H1 (cell line): ENCODE data around the gene TCAIM. TPM values are rescaled to one million over a fixed set of nuclear protein-coding genes. Genes with fewer than 3 reads are reported as not detected.

Experiments used
- CTCF ChIA-PET: fragments of 300-600 bp; sonication (Branson Sonifier 250); formaldehyde crosslinking; loops from one replicate; lab custom pipeline; 2021; ENCODE audit not compliant: partially characterized antibody; lab: Charles Lee
- POLR2A ChIA-PET: fragments of 300-600 bp; sonication (Branson Sonifier 250); formaldehyde crosslinking; loops from one replicate; lab custom pipeline; 2021; ENCODE audit warnings: inconsistent platforms; ENCODE audit not compliant: partially characterized antibody; lab: Charles Lee
- DNase-seq, 2 experiments: peaks; one replicate each; pipeline versions ENCODE4 v3.0.0 to v3.0.0-alpha.2; 2010 to 2022; ENCODE audit warnings: low spot score in 2 of 2, low read depth in 1 of 2, mixed read lengths in 1 of 2
- FAIRE-seq: peaks from 2 replicates; lab custom pipeline; 2011; peaks lifted over from hg19 to GRCh38; lab: Jason Lieb, UNC
- H2AFZ ChIP-seq: 2 replicates; pipeline ENCODE4 v1.8.1; 2012; ENCODE audit warnings: low read length, inconsistent platforms
- H2AK5ac ChIP-seq: 2 replicates; pipeline ENCODE4 v1.6.1; 2013; ENCODE audit warnings: low read depth, low read length
- H2BK120ac ChIP-seq: replicated peaks from 2 replicates; pipeline ENCODE3; 2013; ENCODE audit warnings: low read depth, low read length, inconsistent platforms
- H2BK12ac ChIP-seq: 2 replicates; pipeline ENCODE4 v1.6.1; 2013; ENCODE audit warnings: low read depth, low read length
- H2BK15ac ChIP-seq: 2 replicates; pipeline ENCODE4 v1.6.1; 2013; ENCODE audit warnings: low read length
- H2BK20ac ChIP-seq: 2 replicates; pipeline ENCODE4 v1.6.1; 2013; ENCODE audit warnings: low read length
- H2BK5ac ChIP-seq: 2 replicates; pipeline ENCODE4 v1.6.1; 2013; ENCODE audit warnings: low read depth, low read length
- H3K14ac ChIP-seq: 2 replicates; pipeline ENCODE4 v1.6.1; 2013; ENCODE audit warnings: inconsistent platforms; ENCODE audit not compliant: insufficient read length
- H3K18ac ChIP-seq: 2 replicates; pipeline ENCODE4 v1.6.1; 2013; ENCODE audit warnings: low read length; ENCODE audit errors: extremely low read depth
- H3K23ac ChIP-seq: 2 replicates; pipeline ENCODE4 v1.6.1; 2013; ENCODE audit warnings: inconsistent platforms; ENCODE audit not compliant: insufficient read length
- H3K23me2 ChIP-seq: 2 replicates; pipeline ENCODE4 v1.6.1; 2013; ENCODE audit warnings: low read depth, low read length
- H3K27ac ChIP-seq: 2 replicates; pipeline ENCODE4 v1.6.1; 2011; ENCODE audit warnings: low read depth, low read length, inconsistent platforms
- H3K27me3 ChIP-seq, 4 experiments: replicated peaks in 1 of 4; 1 replicate in 1 of 4; 2 replicates in 3 of 4; pipeline versions ENCODE4 v1.6.1 to v1.8.1; 2011 to 2013; ENCODE audit warnings: low read length in 3 of 4, mild to moderate bottlenecking in 3 of 4, inconsistent platforms in 2 of 4, mixed read lengths in 2 of 4, moderate library complexity in 1 of 4; ENCODE audit not compliant: control insufficient read depth in 3 of 4, insufficient read depth in 3 of 4; ENCODE audit errors: extremely low read depth in 1 of 4
- H3K36me3 ChIP-seq, 4 experiments: 2 replicates each; pipeline versions ENCODE4 v1.6.1 to v1.8.1; 2011 to 2013; ENCODE audit warnings: mild to moderate bottlenecking in 4 of 4, low read length in 3 of 4, moderate library complexity in 2 of 4, control low read depth in 1 of 4, inconsistent platforms in 1 of 4; ENCODE audit not compliant: insufficient read depth in 4 of 4, control insufficient read depth in 2 of 4
- H3K4ac ChIP-seq: replicated peaks from 2 replicates; pipeline ENCODE3; 2013; ENCODE audit warnings: low read length, low read depth, mixed read lengths, inconsistent platforms; ENCODE audit not compliant: insufficient read length
- H3K4me1 ChIP-seq, 4 experiments: replicated peaks in 1 of 4; 1 replicate in 1 of 4; 2 replicates in 3 of 4; pipeline versions ENCODE4 v1.6.1 to v1.8.1; 2011 to 2013; ENCODE audit warnings: low read length in 3 of 4, inconsistent platforms in 2 of 4, mixed read lengths in 1 of 4; ENCODE audit not compliant: insufficient read depth in 4 of 4, control insufficient read depth in 3 of 4
- H3K4me2 ChIP-seq, 2 experiments: 2 replicates each; pipeline versions ENCODE4 v1.6.1 to v1.8.1; 2011 to 2013; ENCODE audit warnings: low read depth in 2 of 2, low read length in 2 of 2, control low read depth in 1 of 2, inconsistent platforms in 1 of 2, mild to moderate bottlenecking in 1 of 2; ENCODE audit not compliant: insufficient read depth in 1 of 2
- H3K4me3 ChIP-seq, 4 experiments: fragments of 200-600, 300-600 bp in 1 of 4; sonication (generic), shearing (Covaris generic), sonication (Bioruptor Twin) in 1 of 4; 2 replicates each; pipeline versions ENCODE4 v1.5.1 to v1.8.1; 2011 to 2016; ENCODE audit warnings: low read length in 4 of 4, low read depth in 3 of 4, control low read depth in 2 of 4, inconsistent platforms in 2 of 4, mild to moderate bottlenecking in 2 of 4, mixed read lengths in 1 of 4, moderate library complexity in 1 of 4; ENCODE audit not compliant: insufficient read depth in 2 of 4; ENCODE audit errors: extremely low read depth in 1 of 4
- H3K56ac ChIP-seq: replicated peaks from 2 replicates; pipeline ENCODE3; 2013; ENCODE audit warnings: low read depth, mild to moderate bottlenecking, mixed read lengths, low read length, inconsistent platforms; ENCODE audit not compliant: insufficient read length
- H3K79me1 ChIP-seq: 2 replicates; pipeline ENCODE4 v1.6.1; 2013; ENCODE audit warnings: low read depth, low read length, control low read depth
- H3K79me2 ChIP-seq, 2 experiments: 2 replicates each; pipeline versions ENCODE4 v1.6.1 to v1.8.1; 2012 to 2013; ENCODE audit warnings: low read length in 2 of 2, mild to moderate bottlenecking in 2 of 2, inconsistent platforms in 1 of 2; ENCODE audit not compliant: insufficient read depth in 2 of 2, control insufficient read depth in 1 of 2
- H3K9ac ChIP-seq, 4 experiments: replicated peaks in 1 of 4; 1 replicate in 1 of 4; 2 replicates in 3 of 4; pipeline versions ENCODE4 v1.6.1 to v1.8.1; 2011 to 2013; ENCODE audit warnings: low read depth in 3 of 4, low read length in 3 of 4, control low read depth in 2 of 4, mild to moderate bottlenecking in 2 of 4, moderate library complexity in 2 of 4, inconsistent platforms in 1 of 4; ENCODE audit errors: extremely low read depth in 1 of 4
- H3K9me3 ChIP-seq, 2 experiments: 2 replicates each; pipeline versions ENCODE4 v1.6.1 to v1.8.1; 2012 to 2013; ENCODE audit warnings: mild to moderate bottlenecking in 2 of 2, moderate library complexity in 2 of 2, control low read depth in 1 of 2, inconsistent platforms in 1 of 2, low read depth in 1 of 2, low read length in 1 of 2, mixed read lengths in 1 of 2; ENCODE audit not compliant: insufficient read depth in 2 of 2
- H4K20me1 ChIP-seq, 2 experiments: replicated peaks in 1 of 2; 2 replicates each; pipeline versions ENCODE3 to v1.8.1; 2011 to 2013; ENCODE audit warnings: inconsistent platforms in 2 of 2, low read length in 2 of 2, mild to moderate bottlenecking in 1 of 2; ENCODE audit not compliant: insufficient read depth in 2 of 2, control insufficient read depth in 1 of 2
- H4K5ac ChIP-seq: 2 replicates; pipeline ENCODE4 v1.6.1; 2013; ENCODE audit warnings: low read length, low read depth, mixed read lengths, inconsistent platforms; ENCODE audit not compliant: insufficient read length
- H4K8ac ChIP-seq: 2 replicates; pipeline ENCODE4 v1.8.0; 2013; ENCODE audit warnings: mild to moderate bottlenecking, moderate library complexity, low read length, inconsistent platforms; ENCODE audit not compliant: insufficient read depth; ENCODE audit errors: extremely low read depth
- H4K91ac ChIP-seq: replicated peaks from 2 replicates; pipeline ENCODE3; 2013; ENCODE audit warnings: low read length, mixed read lengths, inconsistent platforms; ENCODE audit not compliant: insufficient read length
- ATF2 ChIP-seq: IDR thresholded peaks from 2 replicates; pipeline ENCODE4 v1.6.1; 2012; ENCODE audit warnings: low read length, inconsistent platforms
- ATF3 ChIP-seq: IDR thresholded peaks from 2 replicates; pipeline ENCODE4 v1.6.1; 2011; ENCODE audit warnings: low read depth, mild to moderate bottlenecking, low read length; ENCODE audit not compliant: insufficient read depth
- CTCF ChIP-seq, 3 experiments: IDR thresholded peaks; 1 replicate in 2 of 3; 2 replicates in 1 of 3; pipeline versions ENCODE4 v1.5.1 to v1.6.1; 2011; ENCODE audit warnings: low read length in 3 of 3, mild to moderate bottlenecking in 3 of 3, inconsistent platforms in 2 of 3, low read depth in 1 of 3, moderate library complexity in 1 of 3; ENCODE audit not compliant: insufficient read depth in 1 of 3; ENCODE audit errors: control extremely low read depth in 1 of 3
- HDAC2 ChIP-seq, 2 experiments: fragments of 300-600 bp in 1 of 2; sonication (generic) in 1 of 2; IDR thresholded peaks; 2 replicates each; pipeline ENCODE4 v1.6.1; 2011 to 2012; ENCODE audit warnings: low read depth in 2 of 2, low read length in 2 of 2, mild to moderate bottlenecking in 2 of 2, moderate library complexity in 2 of 2, borderline replicate concordance in 1 of 2, inconsistent platforms in 1 of 2
- HDAC6 ChIP-seq: IDR thresholded peaks from one replicate; pipeline ENCODE4 v1.7.1; 2012; ENCODE audit warnings: low read depth, mild to moderate bottlenecking, inconsistent platforms, low read length, moderate library complexity
- KDM4A ChIP-seq: IDR thresholded peaks from one replicate; pipeline ENCODE4 v1.7.1; 2012; ENCODE audit warnings: low read depth, mild to moderate bottlenecking, moderate library complexity, low read length, inconsistent platforms; ENCODE audit not compliant: severe bottlenecking
- MAFK ChIP-seq: IDR thresholded peaks from 2 replicates; pipeline ENCODE4 v1.6.1; 2012; ENCODE audit warnings: low read depth, mild to moderate bottlenecking, improper control_type of control experiment, low read length
- WGBS, 2 experiments: shearing (Covaris generic) in 1 of 2; methylation state at CpG; one replicate each; pipeline versions ENCODE4 v1.1.6 to v1.1.7; 2013 to 2015; ENCODE audit warnings: low lambda C conversion rate in 2 of 2, mixed read lengths in 2 of 2, inconsistent platforms in 1 of 2, low coverage in 1 of 2, missing lambda C conversion rate in 1 of 2; ENCODE audit not compliant: insufficient replicate concordance in 2 of 2, insufficient coverage in 1 of 2, insufficient read length in 1 of 2; ENCODE audit errors: extremely low coverage in 1 of 2, missing lambda C conversion rate in 1 of 2; 5-methylcytosine and 5-hydroxymethylcytosine counted together
- polyA plus RNA-seq, 7 experiments: library from polyadenylated mRNA; depleted of rRNA in 3 of 7; stranded (reverse) in 5 of 7; unstranded in 2 of 7; fragments of >200 nt in 5 of 7; fragments of 200-250 nt in 2 of 7; gene quantifications; 1 replicate in 5 of 7; 2 replicates in 1 of 7; 4 replicates in 1 of 7; pipeline versions ENCODE4 v1.2.1 to v1.2.3, GENCODE V29; 2011 to 2013; ENCODE audit warnings: missing spikeins in 2 of 7, mixed read lengths in 2 of 7
- total RNA-seq: library from RNA; stranded (reverse); fragmentation: NEBNext Ultra II Directional; extraction: Animal tissue kit (Norgen Biotek cat#: 25700); gene quantifications from 2 replicates; pipeline ENCODE4 v1.2.1, GENCODE V29; 2021
- TF ChIP-seq, protein P1 (sequence below): IDR thresholded peaks from 2 replicates; pipeline ENCODE4 v1.6.1; 2012; ENCODE audit warnings: inconsistent platforms

Gene TCAIM
- total and polyA plus RNA-seq, 2 of the 8 experiments (the other 6 are each of a cell fraction or from before 2014, with no cell fraction given) = 6.9 to 22.1 TPM

DNA sequence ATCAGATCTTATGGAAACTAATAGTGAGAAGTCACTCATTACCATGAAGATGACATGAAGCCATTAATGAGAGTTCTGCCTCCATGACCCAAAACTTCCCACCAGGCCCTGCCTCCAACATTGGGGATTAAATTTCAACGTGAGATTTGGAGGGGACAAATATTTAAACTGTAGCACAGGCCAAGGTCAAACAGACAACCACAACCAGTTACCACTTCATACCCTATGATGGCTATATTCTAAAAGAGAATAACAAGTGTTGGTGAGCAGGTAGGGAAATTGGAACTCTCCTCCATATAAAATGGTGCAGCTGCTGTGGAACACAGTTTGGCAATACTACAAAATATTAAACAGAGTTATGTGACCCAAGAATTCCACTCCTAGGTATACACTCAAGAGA is 36.9 kb downstream of the TCAIM start:
- H3K4ac ChIP-seq = no peak overlapping the region
- H3K36me3 ChIP-seq = peaks cover 0 to 7% (median 3%) of the 10 kb centered on the region in 4 experiments; a peak in 2 of 8 replicates
- FAIRE-seq (no peak), DNase-seq (no peak)
- no peaks in the 10 kb centered on the region for H3K27me3 ChIP-seq
- H2BK120ac ChIP-seq = no peak overlapping the region
- H2AFZ ChIP-seq = no peak overlapping the region
- CTCF ChIA-PET = no interaction called here
- H3K4me2 ChIP-seq = no peak overlapping the region
- no peak overlapping the region for H2AK5ac ChIP-seq
- H3K23me2 ChIP-seq = no peaks in the 10 kb centered on the region
- H2BK5ac ChIP-seq = no peak overlapping the region
- H3K56ac ChIP-seq = no peak overlapping the region
- H4K8ac ChIP-seq = no peak overlapping the region
- no peak overlapping the region for H3K9ac ChIP-seq
- no peaks in the 10 kb centered on the region for H3K79me1 ChIP-seq
- H4K91ac ChIP-seq = no peak overlapping the region
- WGBS, 2 experiments = 96% methylated on average over 1 of the region's 1 CpG; no CpG with 5 or more reads in 1 of the 2 experiments
- H4K20me1 ChIP-seq = no peaks in the 10 kb centered on the region
- POLR2A ChIA-PET = no interaction called here
- H3K18ac ChIP-seq = no peak overlapping the region
- H2BK12ac ChIP-seq = no peak overlapping the region
- H3K23ac ChIP-seq = no peak overlapping the region
- H2BK20ac ChIP-seq = no peak overlapping the region
- H2BK15ac ChIP-seq = no peak overlapping the region
- peaks cover 6 to 12% of the 10 kb centered on the region in 2 experiments; a peak in 3 of 4 replicates for H3K9me3 ChIP-seq
- H3K27ac ChIP-seq = no peak overlapping the region
- H3K4me3 ChIP-seq = no peak overlapping the region
- no peak overlapping the region for H4K5ac ChIP-seq
- H3K4me1 ChIP-seq = no peaks in the 10 kb centered on the region
- H3K79me2 ChIP-seq = no peaks in the 10 kb centered on the region
- no peak overlapping the region for H3K14ac ChIP-seq
- no peak for TF ChIP-seq HDAC6
- TF ChIP-seq CTCF (IDR thresholded peaks at IDR 0.05; ENCODE audit: control extremely low read depth in 1 of 3, insufficient read depth in 1 of 3, low read depth in 1 of 3, low read length in 3 of 3) = no peak
- TF ChIP-seq ATF3 = no peak
- TF ChIP-seq KDM4A = no peak
- TF ChIP-seq, protein P1, sequence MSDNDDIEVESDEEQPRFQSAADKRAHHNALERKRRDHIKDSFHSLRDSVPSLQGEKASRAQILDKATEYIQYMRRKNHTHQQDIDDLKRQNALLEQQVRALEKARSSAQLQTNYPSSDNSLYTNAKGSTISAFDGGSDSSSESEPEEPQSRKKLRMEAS = no peak
- TF ChIP-seq HDAC2 (IDR thresholded peaks at IDR 0.05; ENCODE audit: borderline replicate concordance in 1 of 2, low read depth in 2 of 2, low read length in 2 of 2) = no peak
- TF ChIP-seq MAFK = no peak
- no peak for TF ChIP-seq ATF2
